GM19328 (cell line): ENCODE measurements around the gene TMEM14A.
A peak's percentile ranks its signal among the peaks of the same experiment; 100 is the strongest.
"Not testable (repeated sequence)": the region's sequence is repeated elsewhere in the genome, so short reads cannot be mapped to it uniquely, and the experiment has no call there.

Experiments used
- ATAC-seq: cut with Tn5 transposase; IDR thresholded peaks from one replicate; pipeline ENCODE4 v1.9.1; 2021; ENCODE audit warnings: mild to moderate bottlenecking, moderate library complexity; ENCODE audit not compliant: unreplicated experiment

TMEM14A gene

DNA sequence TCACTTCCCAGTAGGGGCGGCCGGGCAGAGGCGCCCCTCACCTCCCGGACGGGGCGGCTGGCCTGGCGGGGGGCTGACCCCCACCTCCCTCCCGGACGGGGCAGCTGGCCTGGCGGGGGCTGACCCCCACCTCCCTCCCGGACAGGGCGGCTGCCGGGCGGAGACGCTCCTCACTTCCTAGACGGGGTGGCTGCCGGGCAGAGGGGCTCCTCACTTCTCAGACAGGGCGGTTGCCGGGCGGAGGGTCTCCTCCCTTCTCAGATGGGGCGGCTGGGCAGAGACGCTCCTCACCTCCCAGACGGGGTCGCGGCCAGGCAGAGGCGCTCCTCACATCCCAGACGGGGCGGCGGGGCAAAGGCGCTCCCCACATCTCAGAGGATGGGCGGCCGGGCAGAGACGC, 15.0 kb upstream of the TMEM14A start:
- ATAC-seq: not testable (repeated sequence)

DNA sequence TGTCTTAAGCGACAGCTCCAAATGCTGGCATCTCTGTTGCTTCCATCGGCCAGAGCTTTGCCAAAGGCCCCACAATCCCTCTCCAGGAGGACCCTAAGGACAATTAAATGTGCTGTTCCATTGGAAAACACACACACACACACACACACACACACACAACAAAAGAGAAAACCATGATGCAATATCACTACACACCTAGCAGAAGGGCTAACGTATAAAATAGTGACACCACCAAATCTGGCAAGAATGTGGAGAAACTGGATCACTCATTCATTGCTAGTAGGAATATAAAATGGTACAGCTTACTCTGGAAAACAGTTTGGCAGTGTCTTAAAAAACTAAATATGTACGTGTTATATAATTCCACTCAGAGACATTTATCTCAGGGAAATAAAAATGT, 13.0 kb upstream of the TMEM14A start:
- ATAC-seq: no peak

DNA sequence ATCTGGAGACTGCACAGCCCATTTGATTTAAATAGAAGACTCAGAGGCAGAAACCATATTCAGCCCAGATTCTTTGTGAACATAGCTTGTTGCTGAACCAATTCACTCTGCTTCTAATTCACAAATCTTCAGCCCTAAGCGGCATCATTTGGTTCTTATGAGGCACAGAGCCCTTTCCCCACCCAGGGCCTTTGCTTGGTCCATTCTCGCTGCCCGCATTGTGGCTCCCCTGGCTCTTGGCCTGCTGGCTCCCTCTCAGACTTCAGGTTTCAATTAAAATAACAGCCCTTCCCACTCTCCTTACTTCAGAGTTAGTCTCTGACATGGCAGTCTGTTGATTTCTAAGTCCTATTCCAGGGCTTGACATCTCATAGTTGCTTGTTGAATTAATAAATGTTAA, 9.4 kb upstream of the TMEM14A start:
- ATAC-seq: no peak

DNA sequence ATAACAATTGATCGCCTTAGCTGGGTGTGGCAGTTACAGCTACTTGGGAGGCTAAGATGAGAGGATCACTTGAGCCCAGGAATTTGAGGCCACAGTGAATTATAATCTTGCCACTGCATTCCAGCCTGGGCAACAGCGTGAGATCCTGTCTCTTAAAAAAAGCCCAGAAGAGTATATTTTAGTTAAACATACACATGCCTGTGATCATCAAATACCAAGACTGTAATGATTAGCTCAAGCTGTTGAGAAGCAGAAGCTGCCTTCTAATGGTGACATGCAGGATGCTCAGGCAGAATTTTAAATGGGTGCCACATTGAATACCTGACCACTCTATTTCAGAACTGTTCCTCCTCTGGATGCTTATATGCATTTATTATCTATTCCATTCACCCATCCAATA, 8.9 kb upstream of the TMEM14A start:
- ATAC-seq: no peak

DNA sequence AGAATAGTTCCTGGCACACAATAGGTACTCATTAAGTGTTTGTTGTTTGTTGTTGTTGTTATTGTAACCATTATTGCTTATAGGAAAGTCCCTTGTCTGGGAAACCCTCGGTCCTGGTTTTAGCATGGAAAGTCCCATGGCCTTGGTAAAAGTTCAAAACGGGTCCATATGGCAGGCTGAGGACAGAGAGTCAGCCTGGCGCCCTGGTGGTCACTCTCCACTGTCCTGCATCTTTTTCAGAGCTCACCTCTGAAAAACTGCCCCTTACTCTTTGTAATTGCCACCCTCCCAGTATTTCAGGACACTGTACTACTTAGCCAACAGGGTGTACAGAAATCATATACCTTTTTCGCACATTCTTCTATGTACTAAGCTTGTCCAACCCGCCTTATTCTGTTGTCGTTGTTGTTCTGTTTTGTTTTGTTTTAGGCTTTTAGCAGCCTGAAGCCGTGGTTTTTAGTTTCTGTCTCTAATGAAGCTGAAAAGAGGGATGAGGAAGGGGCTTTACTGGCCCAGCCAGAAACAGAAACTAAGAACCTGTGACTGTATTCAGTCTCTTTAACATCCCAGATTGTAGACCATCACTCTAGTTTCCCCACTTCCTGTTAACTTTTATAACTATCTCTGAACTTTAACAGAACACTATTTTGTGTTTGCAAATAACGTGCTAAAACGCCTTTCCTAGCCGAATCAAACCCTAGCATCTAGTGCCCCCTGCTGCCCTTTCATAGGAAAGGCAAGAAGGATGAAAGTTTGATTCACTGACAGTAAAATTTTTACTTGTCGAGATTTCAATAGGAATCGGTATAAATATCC, 7.6 kb upstream of the TMEM14A start:
- no peak for ATAC-seq

GRCh38 chr6:52663936-52664185, 7.1 kb upstream of the TMEM14A start:
- no peak for ATAC-seq

DNA sequence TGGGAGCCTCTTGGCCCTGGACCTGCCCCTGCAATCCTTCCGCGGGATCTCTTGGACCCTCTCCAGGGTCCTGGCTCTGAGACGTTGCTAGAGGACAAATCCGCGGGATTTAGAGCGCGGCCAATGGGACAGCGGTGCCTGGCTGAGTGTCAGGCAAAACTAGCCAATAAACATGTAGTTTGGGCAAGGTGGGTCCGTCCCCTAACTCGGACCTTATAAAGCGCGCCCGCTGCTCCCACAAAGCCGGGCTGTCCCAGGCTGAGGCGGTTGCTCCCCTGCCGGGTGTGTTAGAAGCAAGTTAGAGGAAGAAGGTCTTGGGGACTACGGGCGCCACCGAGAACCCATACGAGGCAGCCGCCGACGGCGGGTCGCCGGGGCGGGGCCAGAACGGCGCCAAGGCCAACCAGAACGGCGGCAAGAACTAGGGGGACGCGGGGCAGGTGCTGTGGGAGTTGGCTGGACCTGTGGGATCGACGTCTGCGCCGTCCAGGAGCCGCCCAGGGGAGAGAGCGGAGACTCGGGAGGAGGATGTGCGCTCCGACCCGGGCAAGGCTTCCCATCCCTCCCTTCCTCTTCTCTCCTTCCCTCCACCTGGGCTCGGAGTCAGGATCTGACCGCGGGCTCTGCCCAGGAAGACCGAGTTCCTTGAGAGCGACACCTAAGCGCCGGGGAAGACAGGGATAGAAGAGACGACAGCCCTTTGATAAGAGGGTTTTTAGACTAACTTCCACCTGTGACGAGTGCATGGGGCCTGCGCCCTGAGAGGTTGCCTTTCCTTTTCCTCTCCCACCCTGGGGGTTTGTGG, 6.5 kb upstream of the TMEM14A start:
- peak; percentile 91 for ATAC-seq

- ATAC-seq: no peak
Observed at GRCh38 chr6:52664991-52665686, 5.8 kb upstream of the TMEM14A start.

DNA sequence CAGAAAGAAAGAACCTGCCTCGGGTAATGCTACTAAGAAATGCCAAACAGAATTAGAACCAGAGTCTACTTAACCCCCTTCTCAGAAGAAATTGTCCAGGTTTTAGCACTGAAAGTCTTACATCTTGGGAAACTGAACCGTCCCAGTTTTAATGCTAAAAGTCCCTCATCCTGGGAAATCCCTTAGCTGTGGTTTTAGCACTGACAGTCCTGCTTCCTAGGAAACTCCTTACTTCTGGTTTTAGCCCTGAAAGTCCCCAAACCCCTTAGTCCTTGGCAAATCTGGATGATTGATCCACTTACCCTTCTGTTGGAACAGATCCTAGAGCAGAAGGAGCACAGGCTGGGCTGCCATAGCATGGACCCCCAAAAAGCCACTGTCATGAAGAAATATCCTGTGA, 4.8 kb upstream of the TMEM14A start:
- no peak for ATAC-seq

GRCh38 chr6:52666523-52666922, 4.4 kb upstream of the TMEM14A start:
- ATAC-seq: no peak

DNA sequence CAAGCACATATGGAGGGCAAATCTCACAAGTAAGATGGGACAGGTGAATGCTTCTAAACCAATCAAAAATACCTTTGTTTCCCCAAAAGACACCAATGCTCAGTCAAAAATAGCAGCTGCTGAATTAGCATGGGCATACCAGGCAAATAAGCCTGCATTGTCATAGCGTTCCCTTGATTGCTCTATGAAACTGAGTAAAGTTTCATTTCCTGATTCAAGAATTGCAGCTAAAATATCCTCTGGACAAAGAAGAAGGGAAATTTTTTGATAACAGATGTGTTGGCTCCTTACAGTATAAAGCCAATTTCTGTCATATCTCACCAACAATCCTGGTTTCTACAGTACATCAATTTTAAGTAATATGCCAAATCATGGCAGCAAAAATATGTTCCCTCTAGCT, 3.3 kb upstream of the TMEM14A start:
- ATAC-seq: no peak

DNA sequence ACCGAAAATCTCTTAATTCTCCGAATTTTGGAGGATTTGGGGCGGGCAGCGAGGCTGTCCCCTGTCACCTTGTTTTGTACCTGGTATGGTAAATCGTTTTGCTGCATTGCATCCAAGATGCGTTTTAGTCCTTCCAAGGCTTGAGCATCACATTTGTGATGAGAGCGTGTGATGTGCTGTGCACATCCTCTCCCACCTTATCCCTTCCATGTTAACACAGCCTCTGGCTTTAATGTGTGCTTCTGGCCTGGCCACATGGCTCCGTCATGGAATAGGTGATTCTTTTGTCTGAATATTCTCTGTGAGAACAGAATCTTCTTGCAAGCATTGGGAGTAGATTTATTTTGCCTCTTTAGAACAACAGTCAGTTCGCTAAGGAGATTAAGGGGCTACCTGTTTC, 763 bp downstream of the TMEM14A start:
- ATAC-seq: no peak

- ATAC-seq: no peak
Observed at GRCh38 chr6:52672412-52673025, 1.6 kb downstream of the TMEM14A start.

DNA sequence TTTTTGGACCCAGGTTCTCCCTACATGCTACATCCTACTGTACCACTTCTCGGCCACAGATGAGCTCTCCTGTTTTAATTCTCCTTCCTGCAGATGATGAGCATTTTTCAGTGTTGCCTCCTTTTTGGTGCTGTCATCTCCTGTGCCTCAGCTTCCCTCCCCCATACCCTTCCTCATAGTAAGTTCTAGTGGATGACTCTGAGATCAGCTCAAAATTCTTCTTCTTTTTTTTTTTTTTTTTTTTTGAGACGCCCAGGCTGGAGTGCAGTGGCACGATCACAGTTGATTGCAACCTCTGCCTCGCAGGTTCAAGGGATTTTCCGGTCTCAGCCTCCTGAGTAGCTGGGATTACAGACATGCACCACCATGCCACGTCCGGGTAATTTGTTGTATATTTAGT, 3.8 kb downstream of the TMEM14A start:
- no peak for ATAC-seq

GRCh38 chr6:52675372-52675771, 4.5 kb downstream of the TMEM14A start:
- ATAC-seq: no peak

DNA sequence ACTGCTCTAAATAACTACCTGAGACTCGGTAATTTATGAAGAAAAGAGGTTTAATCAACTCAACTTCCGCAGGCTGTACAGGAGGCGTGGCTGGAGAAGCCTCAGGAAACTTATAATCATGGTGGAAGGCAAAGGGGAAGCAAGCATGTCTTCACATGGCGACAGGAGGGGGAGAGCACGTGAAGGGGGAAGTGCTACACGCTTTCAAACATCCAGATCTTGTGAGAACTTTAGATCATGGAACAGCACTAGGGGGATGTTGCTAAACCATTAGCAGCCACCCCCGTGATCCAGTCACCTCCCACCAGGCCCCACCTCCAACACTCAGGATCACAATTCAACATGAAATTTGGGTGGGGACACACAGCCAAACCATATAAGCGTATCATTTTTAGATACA, 5.7 kb downstream of the TMEM14A start:
- not testable (repeated sequence) for ATAC-seq

DNA sequence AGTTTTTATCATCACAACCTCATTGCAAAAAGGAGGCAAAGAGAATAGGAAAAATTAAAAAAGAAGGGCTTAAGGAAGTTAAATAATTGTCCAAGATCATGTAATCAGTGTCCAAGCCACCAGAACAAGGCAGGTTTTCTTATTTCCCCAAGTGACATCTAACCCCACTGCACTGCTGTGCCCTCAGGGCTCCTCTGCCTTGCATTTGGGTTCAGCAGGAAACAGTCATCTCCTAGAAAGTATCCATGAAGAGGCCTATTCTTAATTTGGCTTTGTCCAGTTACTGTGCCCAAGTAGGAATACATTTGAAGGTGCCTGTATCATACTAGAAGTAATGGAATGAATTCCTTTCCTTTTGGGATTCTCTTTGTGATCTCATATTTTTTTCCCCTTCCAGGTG, 10.5 kb downstream of the TMEM14A start:
- no peak for ATAC-seq

GRCh38 chr6:52686878-52687699, 16.2 kb downstream of the TMEM14A start:
- ATAC-seq: no peak

DNA sequence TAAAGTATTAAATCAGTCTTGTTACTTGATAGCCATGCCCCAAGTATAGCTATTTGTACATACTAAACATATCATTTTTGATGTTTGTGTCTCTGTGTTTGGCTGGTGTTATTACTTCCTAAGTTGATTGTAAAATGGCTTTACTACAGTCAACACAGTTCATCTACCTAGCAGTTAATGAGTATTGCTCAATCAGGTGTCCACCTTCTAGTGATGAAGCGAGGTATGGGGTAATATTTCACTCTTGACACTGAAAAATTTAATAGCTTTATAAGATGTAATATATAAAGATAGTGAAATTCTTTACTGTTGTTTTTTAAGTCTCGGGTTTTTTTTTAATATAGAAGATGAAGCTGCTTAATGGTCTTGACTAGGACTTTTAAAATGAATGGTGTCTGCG, 18.9 kb downstream of the TMEM14A start:
- no peak for ATAC-seq

DNA sequence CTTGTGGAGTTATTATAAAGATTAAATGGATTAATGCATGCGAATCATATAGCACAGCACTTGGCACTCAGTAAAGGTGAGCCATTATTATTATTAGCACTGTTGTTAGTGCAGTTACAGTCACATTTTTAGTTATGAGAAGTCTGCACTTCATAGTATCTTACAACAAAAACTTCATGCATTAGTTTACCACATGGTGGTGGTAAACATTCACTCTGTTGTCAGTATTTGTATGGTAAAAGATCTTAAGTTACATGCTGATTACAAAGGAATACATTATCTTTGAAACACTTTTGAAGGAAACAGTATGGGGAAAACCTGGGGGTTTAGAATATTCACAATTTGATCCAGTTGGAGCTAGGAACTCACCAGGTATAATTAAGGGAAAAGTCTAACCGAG, 20.8 kb downstream of the TMEM14A start:
- ATAC-seq: no peak

DNA sequence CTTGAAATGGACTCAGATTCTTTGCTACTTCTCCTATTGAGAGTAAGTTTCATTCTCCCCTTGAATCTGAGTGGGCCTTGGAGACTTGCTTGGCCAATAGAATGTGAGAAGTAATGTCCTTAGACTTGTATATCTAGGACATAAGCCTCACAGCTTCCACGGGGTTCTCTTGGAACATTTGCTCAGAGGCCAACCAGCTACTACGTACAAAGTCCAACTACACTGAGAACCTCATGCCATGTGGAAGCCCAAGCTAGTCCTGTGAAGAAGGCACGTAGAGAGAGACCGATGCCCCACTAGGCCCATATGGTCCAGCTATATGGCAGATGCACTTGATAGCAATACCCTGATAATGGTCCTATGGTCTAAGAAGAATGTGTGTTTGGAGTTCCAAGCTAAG, 22.9 kb downstream of the TMEM14A start:
- no peak for ATAC-seq
